Measurements from ENCODE around the gene STYXL2. TPM values are rescaled to one million over a fixed set of nuclear protein-coding genes. Genes with fewer than 3 reads are reported as not detected.

The STYXL2 gene
- total RNA-seq: not detected

- no peak for DNase-seq
- ATAC-seq: no peak
- CTCF ChIA-PET: interaction anchor here (1.6 kb wide), 1 partner anchor 40 kb away, joined by 3 read pairs; no protein-coding TSS in a partner anchor
- Mint-ChIP-seq H3K9me3 (ENCODE audit: low read depth) (no peaks in the 10 kb centered on the region), H3K27ac (no peak within 1 kb of the TSS), H3K4me1 (peaks cover 8% of the 10 kb centered on the region), H3K4me3 (no peak within 1 kb of the TSS), H3K36me3 (no peaks in the 10 kb centered on the region), H3K27me3 (no peaks in the 10 kb centered on the region)
These were observed at the start of gene STYXL2 for GRCh38 chr1:167093846-167094516. TSS of gene STYXL2 (plus strand) at chr1:167094075. CDS start at chr1:167094850, 775 bp downstream.

GRCh38 chr1:167051907-167052306 lies 42.0 kb upstream of the STYXL2 start:
- ATAC-seq: no peak
- CTCF ChIA-PET: interaction anchor here (1.0 to 18.6 kb wide), 3 partner anchors 8 to 175 kb away, joined by 4 to 690 read pairs (median 17); partner anchors contain the start of gene TADA1
- no peak overlapping the region for H3K4me3 Mint-ChIP-seq
- H3K36me3 Mint-ChIP-seq: no peaks in the 10 kb centered on the region
- H3K27ac Mint-ChIP-seq: no peak overlapping the region
- H3K4me1 Mint-ChIP-seq: peaks cover 23% of the 10 kb centered on the region
- no peaks in the 10 kb centered on the region for H3K9me3 Mint-ChIP-seq (ENCODE audit: low read depth)
- H3K27me3 Mint-ChIP-seq: peaks cover 13% of the 10 kb centered on the region
- no peak for DNase-seq

- ATAC-seq (no peak), DNase-seq (no peak)
- Mint-ChIP-seq H3K27me3 (peaks cover 9% of the 10 kb centered on the region), H3K27ac (no peak overlapping the region), H3K4me1 (peaks cover 23% of the 10 kb centered on the region), H3K4me3 (no peak overlapping the region), H3K9me3 (ENCODE audit: low read depth) (no peaks in the 10 kb centered on the region), H3K36me3 (no peaks in the 10 kb centered on the region)
- CTCF ChIA-PET: interaction anchor here (1.3 to 18.6 kb wide), 2 partner anchors 134 to 145 kb away, joined by 3 to 690 read pairs; no protein-coding TSS in a partner anchor
These were observed 41.5 kb upstream of the STYXL2 start for GRCh38 chr1:167052389-167052788.

- no peak overlapping the region for H3K4me3 Mint-ChIP-seq
- H3K4me1 Mint-ChIP-seq: peaks cover 34% of the 10 kb centered on the region
- no peaks in the 10 kb centered on the region for H3K9me3 Mint-ChIP-seq (ENCODE audit: low read depth)
- ATAC-seq: no peak
- CTCF ChIA-PET: interaction anchor here (0.7 to 18.6 kb wide), 4 partner anchors 10 to 173 kb away, joined by 3 to 690 read pairs (median 116); partner anchors contain the start of gene TADA1
- H3K27ac Mint-ChIP-seq: no peak overlapping the region
- H3K36me3 Mint-ChIP-seq: no peaks in the 10 kb centered on the region
- H3K27me3 Mint-ChIP-seq: no peaks in the 10 kb centered on the region
- DNase-seq: no peak
These were observed 39.3 kb upstream of the STYXL2 start for GRCh38 chr1:167054531-167054930.

- Mint-ChIP-seq H3K4me3 (no peak overlapping the region), H3K36me3 (no peaks in the 10 kb centered on the region), H3K4me1 (peaks cover 34% of the 10 kb centered on the region), H3K27ac (no peak overlapping the region), H3K9me3 (ENCODE audit: low read depth) (no peaks in the 10 kb centered on the region), H3K27me3 (no peaks in the 10 kb centered on the region)
- ATAC-seq: peak; percentile 28
- DNase-seq: peak; percentile 79
- CTCF ChIA-PET: interaction anchor here (0.7 to 18.6 kb wide), 4 partner anchors 11 to 173 kb away, joined by 3 to 690 read pairs (median 116); partner anchors contain the start of gene TADA1
These were observed 38.8 kb upstream of the STYXL2 start for GRCh38 chr1:167054946-167055630.

GRCh38 chr1:167056529-167057231 lies 37.2 kb upstream of the STYXL2 start:
- Mint-ChIP-seq H3K27me3 (no peaks in the 10 kb centered on the region), H3K27ac (no peak overlapping the region), H3K4me3 (no peak overlapping the region), H3K36me3 (no peaks in the 10 kb centered on the region), H3K4me1 (peaks cover 34% of the 10 kb centered on the region), H3K9me3 (ENCODE audit: low read depth) (no peaks in the 10 kb centered on the region)
- CTCF ChIA-PET: interaction anchor here (0.8 to 18.6 kb wide), 18 partner anchors 10 to 567 kb away, joined by 3 to 690 read pairs (median 4); partner anchors contain the start of genes POGK and TADA1
- ATAC-seq: peak; percentile 20
- DNase-seq: no peak

- H3K9me3 Mint-ChIP-seq (ENCODE audit: low read depth): no peaks in the 10 kb centered on the region
- H3K27me3 Mint-ChIP-seq: no peaks in the 10 kb centered on the region
- no peak overlapping the region for H3K4me3 Mint-ChIP-seq
- peak; percentile 76 for DNase-seq
- peak; percentile 77 for ATAC-seq
- H3K27ac Mint-ChIP-seq: no peak overlapping the region
- H3K4me1 Mint-ChIP-seq: peaks cover 32% of the 10 kb centered on the region
- CTCF ChIA-PET: interaction anchor here (0.8 to 18.6 kb wide), 19 partner anchors 9 to 568 kb away, joined by 3 to 690 read pairs (median 4); partner anchors contain the start of genes POGK and TADA1
- H3K36me3 Mint-ChIP-seq: no peaks in the 10 kb centered on the region
These were observed 36.6 kb upstream of the STYXL2 start for GRCh38 chr1:167057241-167057688.

- no peaks in the 10 kb centered on the region for H3K27me3 Mint-ChIP-seq
- H3K36me3 Mint-ChIP-seq: no peaks in the 10 kb centered on the region
- H3K27ac Mint-ChIP-seq: peak overlapping the region; percentile 33
- CTCF ChIA-PET: interaction anchor here (0.6 to 18.6 kb wide), 44 partner anchors 9 to 1129 kb away, joined by 3 to 690 read pairs (median 4); partner anchors contain the start of genes GPA33, ILDR2, POGK and POU2F1
- no peak overlapping the region for H3K4me3 Mint-ChIP-seq
- no peaks in the 10 kb centered on the region for H3K9me3 Mint-ChIP-seq (ENCODE audit: low read depth)
- H3K4me1 Mint-ChIP-seq: peaks cover 27% of the 10 kb centered on the region
- peak; percentile 81 for DNase-seq
- peak; percentile 40 for ATAC-seq
These were observed 34.6 kb upstream of the STYXL2 start for GRCh38 chr1:167059045-167059808.

GRCh38 chr1:167059809-167060107 lies 34.1 kb upstream of the STYXL2 start:
- Mint-ChIP-seq H3K4me3 (no peak overlapping the region), H3K9me3 (ENCODE audit: low read depth) (no peaks in the 10 kb centered on the region), H3K4me1 (peaks cover 22% of the 10 kb centered on the region), H3K27me3 (no peaks in the 10 kb centered on the region), H3K27ac (no peak overlapping the region), H3K36me3 (no peaks in the 10 kb centered on the region)
- ATAC-seq (no peak), DNase-seq (no peak)
- CTCF ChIA-PET: interaction anchor here (0.6 to 18.6 kb wide), 33 partner anchors 9 to 570 kb away, joined by 3 to 690 read pairs (median 5); partner anchors contain the start of genes ILDR2, POGK, POU2F1 and TADA1

GRCh38 chr1:167060141-167061072 lies 33.5 kb upstream of the STYXL2 start:
- Mint-ChIP-seq H3K36me3 (no peaks in the 10 kb centered on the region), H3K27ac (no peak overlapping the region), H3K4me1 (peaks cover 15% of the 10 kb centered on the region), H3K27me3 (no peaks in the 10 kb centered on the region), H3K9me3 (ENCODE audit: low read depth) (no peaks in the 10 kb centered on the region), H3K4me3 (no peak overlapping the region)
- CTCF ChIA-PET: interaction anchor here (0.6 to 18.6 kb wide), 20 partner anchors 8 to 1132 kb away, joined by 3 to 690 read pairs (median 6); partner anchors contain the start of genes POGK and TADA1
- ATAC-seq (no peak), DNase-seq (no peak)

GRCh38 chr1:167061073-167061464 lies 32.8 kb upstream of the STYXL2 start:
- H3K36me3 Mint-ChIP-seq: no peaks in the 10 kb centered on the region
- CTCF ChIA-PET: interaction anchor here (0.6 to 18.6 kb wide), 10 partner anchors 11 to 1133 kb away, joined by 3 to 690 read pairs (median 6); partner anchors contain the start of gene TADA1
- no peaks in the 10 kb centered on the region for H3K27me3 Mint-ChIP-seq
- H3K27ac Mint-ChIP-seq: no peak overlapping the region
- no peak overlapping the region for H3K4me3 Mint-ChIP-seq
- peaks cover 11% of the 10 kb centered on the region for H3K4me1 Mint-ChIP-seq
- ATAC-seq: no peak
- no peaks in the 10 kb centered on the region for H3K9me3 Mint-ChIP-seq (ENCODE audit: low read depth)
- DNase-seq: no peak

All from activated CD8-positive, alpha-beta memory T cell treated with anti-CD3 and anti-CD28 coated beads, Interleukin-2, amount 10 ng/mL, durations not matched to agents 7 days and 5 days (primary cell).